K562 (cell line): ENCODE measurements around the gene DNAL4. TPM values are rescaled to one million over a fixed set of nuclear protein-coding genes. Genes with fewer than 3 reads are reported as not detected.

ENCODE experiments used
- ELF1 ChIP-seq: fragments of 200-800 bp; sonication (Bioruptor generic); IDR thresholded peaks from 2 replicates; pipeline ENCODE4 v1.6.1; 2016; ENCODE audit warnings: missing genetic modification characterization, missing compliant biosample characterization
- FOXA3 ChIP-seq, 2 experiments: fragments of 450-650 bp in 1 of 2; sonication (generic) in 1 of 2; formaldehyde crosslinking; IDR thresholded peaks in 1 of 2; conservative IDR thresholded peaks in 1 of 2; 2 replicates each; pipeline versions ENCODE4 v1.4.0 to v1.8.0; 2020 to 2022; ENCODE audit warnings: mild to moderate bottlenecking in 2 of 2, missing genetic modification reagents in 1 of 2
- HDAC8 ChIP-seq: fragments of 450-650 bp; IDR thresholded peaks from 2 replicates; pipeline ENCODE4 v1.6.1; 2016; ENCODE audit warnings: mild to moderate bottlenecking, missing genetic modification characterization, moderate library complexity, missing compliant biosample characterization
- NBN ChIP-seq: fragments of 450-650 bp; IDR thresholded peaks from 2 replicates; pipeline ENCODE4 v1.6.1; 2016; ENCODE audit warnings: low read depth, mild to moderate bottlenecking
- SREBF2 ChIP-seq: sonication (generic); formaldehyde crosslinking; IDR thresholded peaks from 2 replicates; pipeline ENCODE4 v1.4.0; 2020; ENCODE audit warnings: mild to moderate bottlenecking, missing genetic modification reagents
- XRCC3 ChIP-seq: fragments of 450-650 bp; IDR thresholded peaks from 2 replicates; pipeline ENCODE4 v1.6.1; 2017; ENCODE audit warnings: mild to moderate bottlenecking, moderate library complexity
- ZBTB40 ChIP-seq, 2 experiments: fragments of 450-650 bp in 1 of 2; sonication (generic) in 1 of 2; formaldehyde crosslinking in 1 of 2; IDR thresholded peaks; 2 replicates each; pipeline versions ENCODE4 v1.7.1 to v1.9.0; 2016 to 2022; ENCODE audit warnings: inconsistent platforms in 1 of 2, mild to moderate bottlenecking in 1 of 2, missing genetic modification reagents in 1 of 2
- ZNF449 ChIP-seq: fragments of 250-450 bp; sonication (Bioruptor Pico); IDR thresholded peaks from 2 replicates; pipeline ENCODE4 v1.8.0; 2022; ENCODE audit warnings: moderate library complexity, mild to moderate bottlenecking, inconsistent platforms
- polyA plus RNA-seq, 8 experiments: library from polyadenylated mRNA; depleted of rRNA in 4 of 8; stranded (reverse) in 5 of 8; unstranded in 3 of 8; fragments of >200 nt; fragmentation: Nextera tagmentation in 2 of 8; fragmentation: Illumina TruSeq in 1 of 8; extraction: Ambion mirVana in 2 of 8; extraction: Trizol in 1 of 8; gene quantifications; 2 replicates each; pipeline versions ENCODE4 v1.2.1 to v1.2.3, GENCODE V29; 2011 to 2014; ENCODE audit warnings: inconsistent platforms in 1 of 8, missing spikeins in 1 of 8
- total RNA-seq, 7 experiments: library from RNA; depleted of rRNA in 6 of 7; stranded (reverse); fragments of >200 nt in 6 of 7; fragmentation: Illumina TruSeq in 2 of 7; extraction: Trizol in 2 of 7; gene quantifications; 2 replicates each; pipeline versions ENCODE4 v1.2.1 to v1.2.3, GENCODE V29; 2011 to 2021; ENCODE audit warnings: low replicate concordance in 1 of 7
- TF ChIP-seq, protein P1 (sequence below): fragments of 200-800 bp; sonication (Bioruptor generic); IDR thresholded peaks from 2 replicates; pipeline ENCODE4 v1.6.1; 2016; ENCODE audit warnings: missing genetic modification characterization, missing compliant biosample characterization

The DNAL4 gene
- total and polyA plus RNA-seq, 9 of the 15 experiments (the other 6 are each of a cell fraction or from before 2014, with no cell fraction given): 0.20 to 9.4 (median 5.2) TPM

DNA sequence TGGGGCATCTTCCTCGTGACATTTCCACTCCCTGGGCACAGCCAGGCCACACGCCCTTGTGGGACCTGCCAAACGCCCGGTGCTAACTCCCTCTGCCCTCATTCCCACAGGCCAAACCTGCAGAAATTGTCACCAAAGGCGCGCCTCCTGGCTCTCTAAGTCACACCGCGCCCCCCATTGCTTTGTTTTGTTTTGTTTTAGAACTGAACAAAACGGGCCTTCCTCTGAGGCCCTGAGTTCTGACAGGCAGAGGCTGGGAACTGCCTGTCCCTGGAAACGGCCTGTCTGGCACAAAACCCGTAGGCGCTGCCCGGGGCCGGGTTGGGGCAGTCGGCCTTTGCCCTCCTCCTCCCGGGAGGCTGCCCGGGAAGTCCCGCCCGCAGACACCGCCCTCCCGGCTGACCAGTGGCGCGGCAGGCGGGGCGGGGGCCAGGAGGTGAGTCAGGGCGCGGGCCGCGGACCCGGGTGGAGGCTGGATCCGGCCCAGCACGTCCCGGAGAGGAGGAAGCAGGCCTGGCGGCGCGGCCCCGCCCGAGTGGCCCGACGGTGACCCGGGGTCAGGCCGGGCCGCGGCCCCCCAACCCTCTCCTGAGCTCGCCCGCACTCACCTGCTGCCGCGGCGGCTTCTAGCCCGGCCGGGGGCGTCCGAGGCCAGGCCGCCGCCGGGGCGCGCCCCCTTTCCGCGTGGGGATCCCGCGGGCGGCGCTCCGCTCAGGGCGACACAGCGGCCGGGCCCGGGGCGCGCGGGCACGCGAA, 38.6 kb downstream of the DNAL4 start (continued):
- TF ChIP-seq, protein P1, sequence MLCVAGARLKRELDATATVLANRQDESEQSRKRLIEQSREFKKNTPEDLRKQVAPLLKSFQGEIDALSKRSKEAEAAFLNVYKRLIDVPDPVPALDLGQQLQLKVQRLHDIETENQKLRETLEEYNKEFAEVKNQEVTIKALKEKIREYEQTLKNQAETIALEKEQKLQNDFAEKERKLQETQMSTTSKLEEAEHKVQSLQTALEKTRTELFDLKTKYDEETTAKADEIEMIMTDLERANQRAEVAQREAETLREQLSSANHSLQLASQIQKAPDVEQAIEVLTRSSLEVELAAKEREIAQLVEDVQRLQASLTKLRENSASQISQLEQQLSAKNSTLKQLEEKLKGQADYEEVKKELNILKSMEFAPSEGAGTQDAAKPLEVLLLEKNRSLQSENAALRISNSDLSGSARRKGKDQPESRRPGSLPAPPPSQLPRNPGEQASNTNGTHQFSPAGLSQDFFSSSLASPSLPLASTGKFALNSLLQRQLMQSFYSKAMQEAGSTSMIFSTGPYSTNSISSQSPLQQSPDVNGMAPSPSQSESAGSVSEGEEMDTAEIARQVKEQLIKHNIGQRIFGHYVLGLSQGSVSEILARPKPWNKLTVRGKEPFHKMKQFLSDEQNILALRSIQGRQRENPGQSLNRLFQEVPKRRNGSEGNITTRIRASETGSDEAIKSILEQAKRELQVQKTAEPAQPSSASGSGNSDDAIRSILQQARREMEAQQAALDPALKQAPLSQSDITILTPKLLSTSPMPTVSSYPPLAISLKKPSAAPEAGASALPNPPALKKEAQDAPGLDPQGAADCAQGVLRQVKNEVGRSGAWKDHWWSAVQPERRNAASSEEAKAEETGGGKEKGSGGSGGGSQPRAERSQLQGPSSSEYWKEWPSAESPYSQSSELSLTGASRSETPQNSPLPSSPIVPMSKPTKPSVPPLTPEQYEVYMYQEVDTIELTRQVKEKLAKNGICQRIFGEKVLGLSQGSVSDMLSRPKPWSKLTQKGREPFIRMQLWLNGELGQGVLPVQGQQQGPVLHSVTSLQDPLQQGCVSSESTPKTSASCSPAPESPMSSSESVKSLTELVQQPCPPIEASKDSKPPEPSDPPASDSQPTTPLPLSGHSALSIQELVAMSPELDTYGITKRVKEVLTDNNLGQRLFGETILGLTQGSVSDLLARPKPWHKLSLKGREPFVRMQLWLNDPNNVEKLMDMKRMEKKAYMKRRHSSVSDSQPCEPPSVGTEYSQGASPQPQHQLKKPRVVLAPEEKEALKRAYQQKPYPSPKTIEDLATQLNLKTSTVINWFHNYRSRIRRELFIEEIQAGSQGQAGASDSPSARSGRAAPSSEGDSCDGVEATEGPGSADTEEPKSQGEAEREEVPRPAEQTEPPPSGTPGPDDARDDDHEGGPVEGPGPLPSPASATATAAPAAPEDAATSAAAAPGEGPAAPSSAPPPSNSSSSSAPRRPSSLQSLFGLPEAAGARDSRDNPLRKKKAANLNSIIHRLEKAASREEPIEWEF (CRISPR knock-in tag): no peak
- TF ChIP-seq NBN (no peak), ZBTB40 (IDR thresholded peaks at IDR 0.05) (peak; percentile 19; the same call in 1 of the 2 replicates), ZBTB40 (CRISPR knock-in tag; IDR thresholded peaks at IDR 0.05) (no peak), ZNF449 (CRISPR knock-in tag) (no peak), SREBF2 (CRISPR knock-in tag) (no peak), HDAC8 (tag) (no peak), ELF1 (tag) (no peak), FOXA3 (CRISPR knock-in tag; conservative IDR thresholded peaks at IDR 0.05 in 1 of 2, IDR thresholded peaks at IDR 0.05 in 1 of 2) (no peak), XRCC3 (no peak)
